ENCODE data around the gene NOL9.

DNA sequence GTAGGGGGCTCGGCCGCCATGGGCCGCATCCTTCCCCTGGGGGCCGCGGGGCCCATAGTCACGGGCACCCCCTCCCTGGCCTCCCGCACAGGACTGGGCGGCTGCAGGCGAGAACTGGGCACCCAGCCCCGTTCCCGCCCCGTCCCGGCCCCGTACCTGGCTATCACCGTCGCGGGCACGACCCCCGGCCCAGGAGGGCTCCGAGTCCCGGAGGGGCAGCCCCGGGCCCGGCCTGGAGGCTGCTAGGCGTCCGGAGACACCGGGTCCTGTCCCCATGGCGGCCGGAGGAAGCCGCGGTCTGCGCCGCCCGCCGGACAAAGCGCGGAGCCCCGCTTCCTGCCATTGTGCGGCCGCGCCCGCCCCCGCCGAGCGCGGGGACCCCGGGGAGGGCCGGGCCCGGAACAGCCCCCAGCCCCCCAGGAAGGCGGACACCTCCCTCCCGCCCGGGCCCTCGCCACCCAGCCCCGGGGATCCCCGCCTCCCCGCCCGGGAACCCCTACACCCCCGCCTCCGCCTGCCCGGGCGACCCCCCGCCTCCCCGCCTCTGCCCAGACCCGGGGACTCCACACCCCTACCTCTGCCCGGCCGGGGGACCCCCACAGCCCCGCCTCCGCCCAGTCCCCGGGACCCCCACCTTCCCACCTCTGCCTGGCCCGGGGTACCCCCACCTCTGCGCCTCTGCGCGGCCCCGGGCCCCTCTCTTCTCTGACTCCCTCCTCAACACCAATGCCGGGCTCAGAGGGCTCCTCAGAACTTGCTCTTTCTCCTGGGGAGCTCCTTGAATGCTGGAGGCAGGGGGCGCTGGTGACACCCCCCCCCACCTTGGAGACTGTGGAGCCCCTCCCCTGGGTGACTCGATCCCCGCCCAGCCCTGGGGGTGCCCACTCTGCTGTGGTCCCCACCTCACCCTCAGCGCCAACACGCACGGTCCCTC, 68.9 kb downstream of the NOL9 start:
- TF ChIP-seq EZH2 (IDR thresholded peaks at IDR 0.05), result no peak
- no peak for TF ChIP-seq POLR2AphosphoS5 (IDR thresholded peaks at IDR 0.05; ENCODE audit: borderline replicate concordance, low read depth, low read length)
